Stomach (tissue), 9 donors: ENCODE data around the gene SHMT2. TPM values are rescaled to one million over a fixed set of nuclear protein-coding genes. Genes with fewer than 3 reads are reported as not detected.

Source experiments
- DNase-seq, 2 donors: peaks; one replicate each; pipeline versions ENCODE4 v3.0.0 to v3.0.0-alpha.2; 2013 to 2019
- H3K27ac ChIP-seq, 5 donors: fragments of 200-600 bp in 4 of 5; sonication (generic) in 4 of 5; one replicate each; pipeline ENCODE4 v1.5.1; 2013 to 2019; ENCODE audit warnings: mild to moderate bottlenecking in 1 of 5, moderate library complexity in 1 of 5
- H3K27me3 ChIP-seq, 3 donors: fragments of 200-600 bp; sonication (generic); one replicate each; pipeline ENCODE4 v1.5.1; 2017 to 2019; ENCODE audit warnings: mixed run types in 1 of 3
- H3K36me3 ChIP-seq, 4 donors: fragments of 200-600 bp; sonication (generic); 1 replicate in 3 of 4; 2 replicates in 1 of 4; pipeline ENCODE4 v1.5.1; 2016 to 2019
- H3K4me1 ChIP-seq, 4 donors: fragments of 200-600 bp; sonication (generic); one replicate each; pipeline ENCODE4 v1.5.1; 2016 to 2019
- H3K4me3 ChIP-seq, 4 donors: fragments of 200-600 bp; sonication (generic) in 3 of 4; one replicate each; pipeline ENCODE4 v1.5.1; 2016 to 2019; ENCODE audit warnings: mild to moderate bottlenecking in 1 of 4
- H3K9me3 ChIP-seq, 4 donors: fragments of 200-600 bp; sonication (generic); one replicate each; pipeline ENCODE4 v1.5.1; 2016 to 2019
- EP300 ChIP-seq: sonication (generic); formaldehyde crosslinking; IDR thresholded peaks from one replicate; pipeline ENCODE4 v1.6.1; 2017; ENCODE audit warnings: antibody characterized with exemption
- POLR2A ChIP-seq, 4 donors: fragments of 450-650 bp; IDR thresholded peaks; one replicate each; pipeline ENCODE4 v1.6.1; 2016; ENCODE audit warnings: antibody characterized with exemption in 4 of 4, control low read depth in 2 of 4, mild to moderate bottlenecking in 1 of 4, moderate library complexity in 1 of 4
- POLR2AphosphoS5 ChIP-seq, 3 donors: sonication (generic); formaldehyde crosslinking; IDR thresholded peaks; one replicate each; pipeline ENCODE4 v1.6.1; 2016; ENCODE audit warnings: antibody characterized with exemption in 3 of 3
- WGBS, 5 donors: extraction: QIAGEN DNeasy Blood & Tissue Kit in 3 of 5; methylation state at CpG; one replicate each; pipeline versions ENCODE4 v1.1.5 to v1.1.7; 2013 to 2018; 5-methylcytosine and 5-hydroxymethylcytosine counted together
- intact Hi-C: fragments of 100-400 bp; cut with DNase I; formaldehyde crosslinking; loops from one replicate; pipeline ENCODE4 v1.15.1; 2023; ENCODE audit warnings: low total_unique reads
- polyA plus RNA-seq, 3 donors: library from polyadenylated mRNA; stranded (reverse); fragments of 200-250 nt; gene quantifications; one replicate each; pipeline ENCODE4 v1.2.3, GENCODE V29; 2013
- total RNA-seq, 5 donors: library from RNA; depleted of rRNA; stranded (reverse); fragments of >200 nt; gene quantifications; one replicate each; pipeline versions ENCODE4 v1.1.0 to v1.2.3, GENCODE V29; 2014 to 2016
- TF ChIP-seq, protein P1 (sequence below), 7 experiments: fragments of 450-650 bp in 4 of 7; fragments of 200-600 bp in 3 of 7; sonication (generic) in 3 of 7; IDR thresholded peaks; one replicate each; pipeline ENCODE4 v1.5.1; 2016 to 2019; ENCODE audit warnings: antibody characterized with exemption in 7 of 7, control low read depth in 2 of 7, mild to moderate bottlenecking in 1 of 7
- donor health status: healthy with polysubstance abuse.
- donor health status: Bipolar disorder and iron deficiency.
- donor health status: healthy.

Gene SHMT2
- total and polyA plus RNA-seq, 8 donors = 26.1 to 93.7 (median 58.0) TPM

DNA sequence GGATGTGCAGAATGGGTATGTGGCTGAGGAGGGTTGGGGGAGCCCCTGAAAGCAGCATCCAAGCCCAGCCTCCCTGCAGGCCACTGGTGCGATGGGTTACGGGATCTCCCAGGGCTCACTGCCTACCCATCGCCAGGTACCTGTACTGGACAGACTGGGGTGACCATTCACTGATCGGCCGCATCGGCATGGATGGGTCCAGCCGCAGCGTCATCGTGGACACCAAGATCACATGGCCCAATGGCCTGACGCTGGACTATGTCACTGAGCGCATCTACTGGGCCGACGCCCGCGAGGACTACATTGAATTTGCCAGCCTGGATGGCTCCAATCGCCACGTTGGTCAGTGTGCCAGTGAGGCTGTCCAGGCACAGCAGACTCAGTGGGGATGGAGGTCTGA, 31.2 kb upstream of the SHMT2 start:
- Histone ChIP-seq H3K36me3 (peaks cover 92 to 100% (median 100%) of the 10 kb centered on the region in 4 donors), H3K4me1 (no peaks in the 10 kb centered on the region)

DNA sequence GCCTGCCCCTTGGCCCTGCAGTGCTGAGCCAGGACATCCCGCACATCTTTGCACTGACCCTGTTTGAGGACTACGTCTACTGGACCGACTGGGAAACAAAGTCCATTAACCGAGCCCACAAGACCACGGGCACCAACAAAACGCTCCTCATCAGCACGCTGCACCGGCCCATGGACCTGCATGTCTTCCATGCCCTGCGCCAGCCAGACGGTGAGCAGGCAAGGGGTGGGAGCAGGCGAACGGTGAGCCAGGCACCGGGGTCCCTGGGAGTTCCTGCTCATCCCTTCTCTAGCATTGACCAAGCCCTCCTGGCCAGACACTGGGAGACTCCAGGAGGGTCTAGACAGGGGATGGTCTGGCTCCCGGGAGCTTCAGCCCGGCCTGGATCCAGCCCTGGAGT, 30.3 kb upstream of the SHMT2 start:
- intact Hi-C loops = no loop called here
- H3K9me3 ChIP-seq = no peaks in the 10 kb centered on the region
- no peak overlapping the region for H3K4me3 ChIP-seq
- WGBS, 5 donors = 87 to 91% (median 88%) methylated on average over 13 to 15 of the region's 15 CpGs
- H3K27me3 ChIP-seq = no peaks in the 10 kb centered on the region
- peaks cover 90 to 100% (median 100%) of the 10 kb centered on the region in 4 donors for H3K36me3 ChIP-seq
- no peak for TF ChIP-seq EP300
- no peak for TF ChIP-seq POLR2AphosphoS5 (IDR thresholded peaks at IDR 0.05)
- TF ChIP-seq, protein P1, sequence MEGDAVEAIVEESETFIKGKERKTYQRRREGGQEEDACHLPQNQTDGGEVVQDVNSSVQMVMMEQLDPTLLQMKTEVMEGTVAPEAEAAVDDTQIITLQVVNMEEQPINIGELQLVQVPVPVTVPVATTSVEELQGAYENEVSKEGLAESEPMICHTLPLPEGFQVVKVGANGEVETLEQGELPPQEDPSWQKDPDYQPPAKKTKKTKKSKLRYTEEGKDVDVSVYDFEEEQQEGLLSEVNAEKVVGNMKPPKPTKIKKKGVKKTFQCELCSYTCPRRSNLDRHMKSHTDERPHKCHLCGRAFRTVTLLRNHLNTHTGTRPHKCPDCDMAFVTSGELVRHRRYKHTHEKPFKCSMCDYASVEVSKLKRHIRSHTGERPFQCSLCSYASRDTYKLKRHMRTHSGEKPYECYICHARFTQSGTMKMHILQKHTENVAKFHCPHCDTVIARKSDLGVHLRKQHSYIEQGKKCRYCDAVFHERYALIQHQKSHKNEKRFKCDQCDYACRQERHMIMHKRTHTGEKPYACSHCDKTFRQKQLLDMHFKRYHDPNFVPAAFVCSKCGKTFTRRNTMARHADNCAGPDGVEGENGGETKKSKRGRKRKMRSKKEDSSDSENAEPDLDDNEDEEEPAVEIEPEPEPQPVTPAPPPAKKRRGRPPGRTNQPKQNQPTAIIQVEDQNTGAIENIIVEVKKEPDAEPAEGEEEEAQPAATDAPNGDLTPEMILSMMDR (IDR thresholded peaks at IDR 0.05) = no peak
- no peak for TF ChIP-seq POLR2A (IDR thresholded peaks at IDR 0.05)
- H3K27ac ChIP-seq = no peak overlapping the region
- H3K4me1 ChIP-seq = no peaks in the 10 kb centered on the region
- DNase-seq = no peak

More for the DNA sequence above, 31.2 kb upstream of the SHMT2 start:
- TF ChIP-seq POLR2AphosphoS5 (IDR thresholded peaks at IDR 0.05) (no peak), POLR2A (IDR thresholded peaks at IDR 0.05) (no peak), EP300 (no peak)
- TF ChIP-seq, protein P1 (IDR thresholded peaks at IDR 0.05) = no peak
- H3K27me3 ChIP-seq = no peaks in the 10 kb centered on the region
- WGBS, 5 donors = 93 to 95% (median 94%) methylated on average over 16 to 17 of the region's 17 CpGs
- no peak for DNase-seq
- H3K9me3 ChIP-seq = no peaks in the 10 kb centered on the region
- no peak overlapping the region for H3K27ac ChIP-seq
- no peak overlapping the region for H3K4me3 ChIP-seq
- intact Hi-C loops = no loop called here

DNA sequence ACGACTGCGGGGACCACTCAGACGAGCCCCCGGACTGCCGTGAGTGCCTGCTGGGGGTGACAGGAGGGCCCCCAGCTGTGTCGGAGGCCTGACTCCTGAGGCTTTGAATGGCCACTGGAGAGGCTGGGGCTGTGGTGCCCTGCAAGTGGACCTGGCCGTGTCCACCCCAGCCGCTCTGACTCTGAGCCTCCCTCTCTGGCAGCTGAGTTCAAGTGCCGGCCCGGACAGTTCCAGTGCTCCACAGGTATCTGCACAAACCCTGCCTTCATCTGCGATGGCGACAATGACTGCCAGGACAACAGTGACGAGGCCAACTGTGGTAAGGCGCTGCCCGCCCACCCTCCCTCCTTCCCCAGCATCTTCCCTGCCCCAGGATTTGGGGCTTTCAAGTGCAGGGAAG, 29.0 kb upstream of the SHMT2 start:
- WGBS, 5 donors = 90 to 96% (median 94%) methylated on average over 5 to 15 of the region's 15 CpGs
- H3K27me3 ChIP-seq = no peaks in the 10 kb centered on the region
- TF ChIP-seq POLR2A (IDR thresholded peaks at IDR 0.05) (no peak), POLR2AphosphoS5 (IDR thresholded peaks at IDR 0.05) (no peak)
- TF ChIP-seq, protein P1 (IDR thresholded peaks at IDR 0.05) = no peak
- no peak for DNase-seq
- H3K9me3 ChIP-seq = no peaks in the 10 kb centered on the region
- peaks cover 90 to 100% (median 100%) of the 10 kb centered on the region in 4 donors for H3K36me3 ChIP-seq
- H3K4me1 ChIP-seq = no peaks in the 10 kb centered on the region
- H3K4me3 ChIP-seq = no peak overlapping the region
- intact Hi-C loops = no loop called here
- no peak overlapping the region for H3K27ac ChIP-seq

DNA sequence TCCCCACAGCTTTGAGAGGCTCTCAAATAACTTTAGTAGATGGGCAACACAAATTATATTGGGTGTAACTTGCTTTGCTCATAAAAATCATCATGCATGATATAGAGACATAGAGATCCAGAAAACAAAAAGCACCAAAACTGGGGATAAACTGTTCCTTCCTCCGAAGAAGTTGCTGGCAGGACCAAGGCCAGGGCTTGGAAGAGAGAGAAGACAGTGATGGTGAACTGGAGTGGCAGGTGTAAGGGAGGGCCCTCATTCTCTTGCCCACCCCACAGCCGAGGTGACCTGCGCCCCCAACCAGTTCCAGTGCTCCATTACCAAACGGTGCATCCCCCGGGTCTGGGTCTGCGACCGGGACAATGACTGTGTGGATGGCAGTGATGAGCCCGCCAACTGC, 28.3 kb upstream of the SHMT2 start:
- H3K9me3 ChIP-seq = no peaks in the 10 kb centered on the region
- H3K36me3 ChIP-seq = peaks cover 89 to 100% (median 100%) of the 10 kb centered on the region in 4 donors

More for the DNA sequence above, 28.3 kb upstream of the SHMT2 start:
- no peaks in the 10 kb centered on the region for H3K27me3 ChIP-seq
- H3K4me1 ChIP-seq = no peaks in the 10 kb centered on the region
- WGBS, 5 donors = 67 to 87% (median 78%) methylated on average over 8 of the region's 8 CpGs
- no peak overlapping the region for H3K27ac ChIP-seq
- no peak for DNase-seq
- intact Hi-C loops = no loop called here
- TF ChIP-seq POLR2A (IDR thresholded peaks at IDR 0.05) = no peak
- no peak for TF ChIP-seq EP300
- TF ChIP-seq, protein P1 (IDR thresholded peaks at IDR 0.05) = no peak
- no peak for TF ChIP-seq POLR2AphosphoS5 (IDR thresholded peaks at IDR 0.05)
- H3K4me3 ChIP-seq = no peak overlapping the region
